ENCODE measurements around the gene TUBB3.
"Not testable (repeated sequence)": the region's sequence is repeated elsewhere in the genome, so short reads cannot be mapped to it uniquely, and the experiment has no call there.

The TUBB3 gene

GRCh38 chr16:89946515-89946914 lies 23.4 kb downstream of the TUBB3 start:
- no peak for DNase-seq

- no peak for DNase-seq
These were observed 26.1 kb downstream of the TUBB3 start for GRCh38 chr16:89949121-89949742.

GRCh38 chr16:89949756-89950155 lies 26.6 kb downstream of the TUBB3 start:
- DNase-seq = no peak

GRCh38 chr16:89951509-89951908 lies 28.4 kb downstream of the TUBB3 start:
- no peak for DNase-seq

- DNase-seq = no peak
These were observed 28.9 kb downstream of the TUBB3 start for GRCh38 chr16:89952049-89952448.

GRCh38 chr16:89952551-89952950 lies 29.4 kb downstream of the TUBB3 start:
- DNase-seq = no peak

GRCh38 chr16:89953671-89954406 lies 30.7 kb downstream of the TUBB3 start:
- DNase-seq = no peak

GRCh38 chr16:89954462-89954861 lies 31.3 kb downstream of the TUBB3 start:
- DNase-seq = no peak

GRCh38 chr16:89955001-89955685 lies 32.0 kb downstream of the TUBB3 start:
- no peak for DNase-seq

GRCh38 chr16:89956505-89957215 lies 33.5 kb downstream of the TUBB3 start:
- no peak for DNase-seq

- no peak for DNase-seq
These were observed 34.2 kb downstream of the TUBB3 start for GRCh38 chr16:89957216-89957785.

GRCh38 chr16:89958068-89958467 lies 34.9 kb downstream of the TUBB3 start:
- no peak for DNase-seq

- no peak for DNase-seq
These were observed 35.5 kb downstream of the TUBB3 start for GRCh38 chr16:89958596-89958995.

- DNase-seq = no peak
These were observed 37.8 kb downstream of the TUBB3 start for GRCh38 chr16:89960966-89961365.

- DNase-seq = no peak
These were observed 38.8 kb downstream of the TUBB3 start for GRCh38 chr16:89961920-89962319.

- DNase-seq = no peak
These were observed 39.8 kb downstream of the TUBB3 start for GRCh38 chr16:89962754-89963498.

GRCh38 chr16:89964201-89964600 lies 41.1 kb downstream of the TUBB3 start:
- no peak for DNase-seq

GRCh38 chr16:89965447-89966225 lies 42.5 kb downstream of the TUBB3 start:
- no peak for DNase-seq

GRCh38 chr16:89966756-89967155 lies 43.6 kb downstream of the TUBB3 start:
- no peak for DNase-seq

- DNase-seq = not testable (repeated sequence)
These were observed 44.3 kb downstream of the TUBB3 start for GRCh38 chr16:89967436-89967835.

GRCh38 chr16:89968074-89968473 lies 44.9 kb downstream of the TUBB3 start:
- not testable (repeated sequence) for DNase-seq

All from activated CD4-positive, alpha-beta T cell treated with anti-CD3 and anti-CD28 coated beads, Interleukin-2, amount 50 U/mL, for 4 hours (primary cell).